Measurements from ENCODE around the gene PNCK. TPM values are rescaled to one million over a fixed set of nuclear protein-coding genes. Genes with fewer than 3 reads are reported as not detected.

The PNCK gene
- total and polyA plus RNA-seq, 2 of the 13 experiments (the other 11 are each of a cell fraction or from before 2014, with no cell fraction given) = 33.1 TPM; not detected in 1

- TF ChIP-seq HOXA5 (CRISPR knock-in tag; IDR thresholded peaks at IDR 0.05) = no peak
- TF ChIP-seq ZNF687 (CRISPR knock-in tag; IDR thresholded peaks at IDR 0.05) = peak; percentile 67
- no peak for TF ChIP-seq ZMAT3 (CRISPR knock-in tag; conservative IDR thresholded peaks at IDR 0.05)
- TF ChIP-seq AGO2 (optimal IDR thresholded peaks at IDR 0.05; ENCODE audit: low read depth, low read length) = peak; percentile 30
- no peak for TF ChIP-seq ZNF451 (CRISPR knock-in tag; IDR thresholded peaks at IDR 0.05)
- no peak for TF ChIP-seq ZNF263 (CRISPR knock-in tag; IDR thresholded peaks at IDR 0.05)
- TF ChIP-seq ATF1 (CRISPR knock-in tag; IDR thresholded peaks at IDR 0.05) = no peak
Observed at GRCh38 chrX:153638041-153638371, 35.6 kb downstream of the PNCK start (continued).

- CTCF ChIA-PET (ENCODE audit: low intra/inter-chr PET ratio, low total read pairs) = interaction anchor here (1.1 to 3.1 kb wide), 2 partner anchors 25 to 27 kb away, joined by 4 to 21 read pairs; no protein-coding TSS in a partner anchor
- BruUV-seq (replicated peaks) = no TSS peak
- Histone ChIP-seq H3K36me3 (replicated peaks in 1 of 2; ENCODE audit: control insufficient read depth in 1 of 2, insufficient read depth in 2 of 2, low read length in 2 of 2) (no peaks in the 10 kb centered on the region), H3K9ac (ENCODE audit: insufficient read depth, low read depth, low read length) (no peak overlapping the region), H3K27ac (ENCODE audit: extremely low read length, insufficient read depth, low read length) (no peak overlapping the region), H3K4me1 (ENCODE audit: insufficient read depth, low read length) (peaks cover 78% of the 10 kb centered on the region), H3K4me3 (replicated peaks in 1 of 3; ENCODE audit: insufficient read depth in 1 of 3, low read depth in 2 of 3, low read length in 3 of 3) (no peak overlapping the region; a peak in 1 of 6 replicates), H3K27me3 (ENCODE audit: control insufficient read depth in 1 of 2, insufficient read depth in 2 of 2, low read length in 2 of 2) (no peaks in the 10 kb centered on the region), H4K20me1 (ENCODE audit: insufficient read depth, low read length) (no peaks in the 10 kb centered on the region), H3K79me2 (ENCODE audit: insufficient read depth, low read length) (no peaks in the 10 kb centered on the region), H3K9me3 (ENCODE audit: low read length) (no peaks in the 10 kb centered on the region), H3K4me2 (ENCODE audit: low read depth, low read length) (peak overlapping the region; percentile 46), H2AFZ (ENCODE audit: low read length) (no peak overlapping the region)
- FAIRE-seq = peak; percentile 67
- in situ Hi-C loops (cut with HindIII; ENCODE audit: extremely low pct_ligation_motif_present, low pct_unique_long_range_greater_than_20kb) = no loop called here
- peak; percentile 65 for ATAC-seq
- intact Hi-C loops (cut with micrococcal nuclease; ENCODE audit: unreplicated experiment) = loop anchor here (2.0 kb wide), 1 partner anchor 15 kb away; no protein-coding TSS in a partner anchor
- peak; percentile 44 for DNase-seq (ENCODE audit: low spot score)
- WGBS (ENCODE audit: low lambda C conversion rate) = 64% methylated on average over 5 of the region's 27 CpGs
- POLR2A ChIA-PET = interaction anchor here (1.6 to 4.2 kb wide), 4 partner anchors 10 to 38 kb away, joined by 4 to 156 read pairs (median 42); partner anchors contain the start of gene DUSP9
- TF ChIP-seq SP2 (CRISPR knock-in tag; IDR thresholded peaks at IDR 0.05) = no peak
- TF ChIP-seq ZBTB38 (CRISPR knock-in tag; IDR thresholded peaks at IDR 0.05) = 0 out of 2 replicates have a peak, but pooled peaks have one; percentile 18
- TF ChIP-seq U2AF2 (IDR thresholded peaks at IDR 0.05; ENCODE audit: low read depth, low read length) = no peak
- no peak for TF ChIP-seq SIN3B (IDR thresholded peaks at IDR 0.05; ENCODE audit: low read length)
- no peak for TF ChIP-seq ZNF512B (CRISPR knock-in tag; IDR thresholded peaks at IDR 0.05; ENCODE audit: borderline replicate concordance)
- peak; percentile 74 for TF ChIP-seq ZBTB7B (CRISPR knock-in tag; IDR thresholded peaks at IDR 0.05)
- no peak for TF ChIP-seq GTF3A (CRISPR knock-in tag; conservative IDR thresholded peaks at IDR 0.05)
- TF ChIP-seq ZNF468 (CRISPR knock-in tag; IDR thresholded peaks at IDR 0.05) = no peak
- no peak for TF ChIP-seq TCF7L2 (IDR thresholded peaks at IDR 0.05; ENCODE audit: low read depth, low read length)
Observed at GRCh38 chrX:153637121-153638040, 36.2 kb downstream of the PNCK start.

All from HepG2 (cell line).